Mesenchymal stem cell (in vitro differentiated cells and primary cell): Measurements from ENCODE around the gene INPP5A.

Experiments
- DNase-seq: peaks from one replicate; pipeline ENCODE4 v3.0.0-alpha.2; 2013
- H2AFZ ChIP-seq: one replicate; pipeline ENCODE4 v1.6.1; 2013; ENCODE audit warnings: low read depth, mild to moderate bottlenecking, control low read depth, inconsistent platforms, low read length, moderate library complexity
- H2AK5ac ChIP-seq: 2 replicates; pipeline ENCODE4 v1.6.1; 2013; ENCODE audit warnings: low read length, moderate library complexity, mild to moderate bottlenecking, inconsistent platforms; ENCODE audit not compliant: severe bottlenecking
- H2BK120ac ChIP-seq: one replicate; pipeline ENCODE4 v1.6.1; 2013; ENCODE audit warnings: low read depth, mild to moderate bottlenecking, inconsistent platforms, low read length, moderate library complexity
- H2BK12ac ChIP-seq, 2 experiments: one replicate each; pipeline ENCODE4 v1.6.1; 2013; ENCODE audit warnings: inconsistent platforms in 2 of 2, low read length in 2 of 2, mild to moderate bottlenecking in 2 of 2, moderate library complexity in 2 of 2, control low read depth in 1 of 2
- H2BK15ac ChIP-seq: one replicate; pipeline ENCODE4 v1.6.1; 2013; ENCODE audit warnings: mild to moderate bottlenecking, low read depth, inconsistent platforms; ENCODE audit not compliant: poor library complexity, severe bottlenecking
- H2BK5ac ChIP-seq: 2 replicates; pipeline ENCODE4 v1.6.1; 2013; ENCODE audit warnings: low read depth, mild to moderate bottlenecking, low read length, control low read depth, inconsistent platforms; ENCODE audit not compliant: poor library complexity, severe bottlenecking
- H3K14ac ChIP-seq, 2 experiments: one replicate each; pipeline ENCODE4 v1.6.1; 2013; ENCODE audit warnings: inconsistent platforms in 2 of 2, low read length in 2 of 2, control low read depth in 1 of 2, mild to moderate bottlenecking in 1 of 2, moderate library complexity in 1 of 2
- H3K18ac ChIP-seq, 2 experiments: one replicate each; pipeline ENCODE4 v1.6.1; 2013; ENCODE audit warnings: inconsistent platforms in 2 of 2, low read length in 2 of 2, control low read depth in 1 of 2, low read depth in 1 of 2, mild to moderate bottlenecking in 1 of 2
- H3K23ac ChIP-seq, 2 experiments: one replicate each; pipeline ENCODE4 v1.6.1; 2013; ENCODE audit warnings: inconsistent platforms in 2 of 2, low read length in 2 of 2, mild to moderate bottlenecking in 2 of 2, moderate library complexity in 2 of 2, control low read depth in 1 of 2
- H3K27ac ChIP-seq: 2 replicates; pipeline ENCODE4 v1.5.1; 2013; ENCODE audit warnings: mild to moderate bottlenecking, moderate library complexity, low read length, control low read depth, inconsistent platforms; ENCODE audit not compliant: poor library complexity, severe bottlenecking
- H3K27me3 ChIP-seq, 2 experiments: 2 replicates each; pipeline versions ENCODE4 v1.6.1 to v1.7.0; 2013; ENCODE audit warnings: low read length in 2 of 2, mild to moderate bottlenecking in 2 of 2, moderate library complexity in 2 of 2, control low read depth in 1 of 2, inconsistent platforms in 1 of 2; ENCODE audit not compliant: control insufficient read depth in 1 of 2, insufficient read depth in 1 of 2
- H3K36me3 ChIP-seq, 2 experiments: 2 replicates each; pipeline versions ENCODE4 v1.6.1 to v1.7.0; 2013; ENCODE audit warnings: low read length in 2 of 2, control low read depth in 1 of 2, inconsistent platforms in 1 of 2, low read depth in 1 of 2, mild to moderate bottlenecking in 1 of 2; ENCODE audit not compliant: insufficient read depth in 2 of 2, control insufficient read depth in 1 of 2
- H3K4ac ChIP-seq, 2 experiments: one replicate each; pipeline ENCODE4 v1.6.1; 2013; ENCODE audit warnings: inconsistent platforms in 2 of 2, low read length in 2 of 2, mild to moderate bottlenecking in 2 of 2, moderate library complexity in 2 of 2, control low read depth in 1 of 2, low read depth in 1 of 2
- H3K4me1 ChIP-seq: 2 replicates; pipeline ENCODE4 v1.6.1; 2013; ENCODE audit warnings: low read depth, low read length, control low read depth; ENCODE audit not compliant: control insufficient read depth, insufficient read depth
- H3K4me2 ChIP-seq: 2 replicates; pipeline ENCODE4 v1.6.1; 2013; ENCODE audit warnings: low read length, mild to moderate bottlenecking, inconsistent platforms; ENCODE audit not compliant: poor library complexity, severe bottlenecking
- H3K4me3 ChIP-seq, 2 experiments: 2 replicates each; pipeline versions ENCODE4 v1.5.1 to v1.7.0; 2013; ENCODE audit warnings: low read length in 2 of 2, mild to moderate bottlenecking in 2 of 2, control low read depth in 1 of 2, low read depth in 1 of 2; ENCODE audit not compliant: insufficient read depth in 1 of 2
- H3K79me1 ChIP-seq: replicated peaks from 2 replicates; pipeline ENCODE4 v1.6.1; 2013; ENCODE audit warnings: mild to moderate bottlenecking, control low read depth, low read length, inconsistent platforms; ENCODE audit not compliant: poor library complexity, severe bottlenecking
- H3K9ac ChIP-seq: 2 replicates; pipeline ENCODE4 v1.7.0; 2013; ENCODE audit warnings: mild to moderate bottlenecking, low read length, moderate library complexity
- H3K9me3 ChIP-seq: 2 replicates; pipeline ENCODE4 v1.7.0; 2013; ENCODE audit warnings: mild to moderate bottlenecking, low read length; ENCODE audit not compliant: control insufficient read depth
- H4K8ac ChIP-seq: one replicate; pipeline ENCODE4 v1.6.1; 2013; ENCODE audit warnings: inconsistent platforms, mild to moderate bottlenecking, low read length, moderate library complexity
- H4K91ac ChIP-seq: one replicate; pipeline ENCODE4 v1.6.1; 2013; ENCODE audit warnings: mild to moderate bottlenecking, low read length, inconsistent platforms
- WGBS: methylation state at CpG from one replicate; pipeline ENCODE4 v1.1.7; 2013; ENCODE audit warnings: mixed read lengths; 5-methylcytosine and 5-hydroxymethylcytosine counted together

Gene INPP5A

GRCh38 chr10:132725202-132725601 lies 187.6 kb downstream of the INPP5A start:
- H3K36me3 ChIP-seq, result peaks cover 24 to 39% of the 10 kb centered on the region in 2 experiments
- no peak overlapping the region for H3K23ac ChIP-seq
- H2BK120ac ChIP-seq, result no peak overlapping the region
- peaks cover 2% of the 10 kb centered on the region for H3K79me1 ChIP-seq
- H3K4me2 ChIP-seq, result no peak overlapping the region
- H2BK5ac ChIP-seq, result no peak overlapping the region
- H3K18ac ChIP-seq, result no peak overlapping the region
- no peak overlapping the region for H2AK5ac ChIP-seq
- no peak for DNase-seq
- peaks cover 29% of the 10 kb centered on the region for H3K4me1 ChIP-seq
- no peak overlapping the region for H3K4ac ChIP-seq
- peaks cover 0 to 7% of the 10 kb centered on the region in 2 experiments for H3K27me3 ChIP-seq
- no peak overlapping the region for H3K14ac ChIP-seq
- WGBS, result 99% methylated on average over 16 of the region's 16 CpGs
- no peak overlapping the region for H2BK12ac ChIP-seq
- H3K9ac ChIP-seq, result no peak overlapping the region
- no peaks in the 10 kb centered on the region for H3K9me3 ChIP-seq
- H4K91ac ChIP-seq, result no peak overlapping the region
- no peak overlapping the region for H3K27ac ChIP-seq
- H4K8ac ChIP-seq, result no peak overlapping the region
- H2BK15ac ChIP-seq, result no peak overlapping the region
- H2AFZ ChIP-seq, result no peak overlapping the region
- H3K4me3 ChIP-seq, result no peak overlapping the region

GRCh38 chr10:132726194-132726593 lies 188.6 kb downstream of the INPP5A start:
- 95% methylated on average over 21 of the region's 21 CpGs for WGBS

GRCh38 chr10:132726951-132727350 lies 189.4 kb downstream of the INPP5A start:
- no peak overlapping the region for H2AK5ac ChIP-seq
- H2BK5ac ChIP-seq, result no peak overlapping the region
- no peak overlapping the region for H3K4me2 ChIP-seq
- H3K23ac ChIP-seq, result no peak overlapping the region
- peaks cover 5% of the 10 kb centered on the region for H3K79me1 ChIP-seq
- H2AFZ ChIP-seq, result no peak overlapping the region
- H4K8ac ChIP-seq, result no peak overlapping the region
- no peak overlapping the region for H3K18ac ChIP-seq
- no peak overlapping the region for H2BK15ac ChIP-seq
- H3K4ac ChIP-seq, result no peak overlapping the region
- WGBS, result 97% methylated on average over 19 of the region's 19 CpGs
- peaks cover 25% of the 10 kb centered on the region for H3K4me1 ChIP-seq
- no peaks in the 10 kb centered on the region for H3K9me3 ChIP-seq
- peaks cover 24 to 55% of the 10 kb centered on the region in 2 experiments for H3K36me3 ChIP-seq
- no peak overlapping the region for H3K9ac ChIP-seq
- H3K27me3 ChIP-seq, result peaks cover 0 to 7% of the 10 kb centered on the region in 2 experiments
- H4K91ac ChIP-seq, result no peak overlapping the region
- no peak for DNase-seq
- no peak overlapping the region for H2BK120ac ChIP-seq
- H3K4me3 ChIP-seq, result no peak overlapping the region
- no peak overlapping the region for H3K27ac ChIP-seq
- no peak overlapping the region for H3K14ac ChIP-seq
- H2BK12ac ChIP-seq, result no peak overlapping the region

More at GRCh38 chr10:132726194-132726593, 188.6 kb downstream of the INPP5A start:
- no peak overlapping the region for H2BK12ac ChIP-seq
- H3K9me3 ChIP-seq, result no peaks in the 10 kb centered on the region
- no peak for DNase-seq
- peaks cover 0 to 7% of the 10 kb centered on the region in 2 experiments for H3K27me3 ChIP-seq
- H4K91ac ChIP-seq, result no peak overlapping the region
- peaks cover 29% of the 10 kb centered on the region for H3K4me1 ChIP-seq
- H3K18ac ChIP-seq, result no peak overlapping the region
- no peak overlapping the region for H3K14ac ChIP-seq
- H3K4me2 ChIP-seq, result no peak overlapping the region
- no peak overlapping the region for H2BK15ac ChIP-seq
- peaks cover 24 to 49% of the 10 kb centered on the region in 2 experiments for H3K36me3 ChIP-seq
- no peak overlapping the region for H2AFZ ChIP-seq
- peaks cover 5% of the 10 kb centered on the region for H3K79me1 ChIP-seq
- no peak overlapping the region for H4K8ac ChIP-seq
- no peak overlapping the region for H3K4me3 ChIP-seq
- no peak overlapping the region for H2AK5ac ChIP-seq
- no peak overlapping the region for H3K23ac ChIP-seq
- H3K27ac ChIP-seq, result no peak overlapping the region
- no peak overlapping the region for H2BK5ac ChIP-seq
- no peak overlapping the region for H3K9ac ChIP-seq
- H2BK120ac ChIP-seq, result no peak overlapping the region
- H3K4ac ChIP-seq, result no peak overlapping the region

- no peak overlapping the region for H3K9ac ChIP-seq
- H3K9me3 ChIP-seq, result no peaks in the 10 kb centered on the region
- peaks cover 23% of the 10 kb centered on the region for H3K4me1 ChIP-seq
- peaks cover 5% of the 10 kb centered on the region for H3K79me1 ChIP-seq
- H3K23ac ChIP-seq, result no peak overlapping the region
- no peak overlapping the region for H2BK12ac ChIP-seq
- no peak overlapping the region for H2BK120ac ChIP-seq
- no peak for DNase-seq
- peaks cover 24 to 56% of the 10 kb centered on the region in 2 experiments for H3K36me3 ChIP-seq
- no peak overlapping the region for H2BK5ac ChIP-seq
- H2BK15ac ChIP-seq, result no peak overlapping the region
- no peak overlapping the region for H4K91ac ChIP-seq
- no peak overlapping the region for H2AK5ac ChIP-seq
- no peak overlapping the region for H3K4me3 ChIP-seq
- H3K4me2 ChIP-seq, result no peak overlapping the region
- H3K27me3 ChIP-seq, result peaks cover 0 to 7% of the 10 kb centered on the region in 2 experiments
- no peak overlapping the region for H3K4ac ChIP-seq
- WGBS, result 98% methylated on average over 11 of the region's 13 CpGs
- H3K27ac ChIP-seq, result no peak overlapping the region
- no peak overlapping the region for H3K18ac ChIP-seq
- no peak overlapping the region for H2AFZ ChIP-seq
- no peak overlapping the region for H3K14ac ChIP-seq
- no peak overlapping the region for H4K8ac ChIP-seq
Observed at GRCh38 chr10:132727411-132727810, 189.8 kb downstream of the INPP5A start.
